HG03039 (cell line): ENCODE measurements around the gene SSBP3.
"Not testable (repeated sequence)": the region's sequence is repeated elsewhere in the genome, so short reads cannot be mapped to it uniquely, and the experiment has no call there.

Experiments used
- ATAC-seq: cut with Tn5 transposase; IDR thresholded peaks from one replicate; pipeline ENCODE4 v1.9.1; 2021; ENCODE audit warnings: mild to moderate bottlenecking, moderate library complexity; ENCODE audit not compliant: unreplicated experiment

SSBP3 gene

GRCh38 chr1:54355931-54356679 is 50.1 kb downstream of the SSBP3 start:
- no peak for ATAC-seq

GRCh38 chr1:54354899-54355298 is 51.3 kb downstream of the SSBP3 start:
- no peak for ATAC-seq

GRCh38 chr1:54353959-54354358 is 52.2 kb downstream of the SSBP3 start:
- no peak for ATAC-seq

GRCh38 chr1:54352755-54353154 is 53.4 kb downstream of the SSBP3 start:
- ATAC-seq, result no peak

- ATAC-seq, result no peak
Observed at GRCh38 chr1:54350360-54350759, 55.8 kb downstream of the SSBP3 start.

- ATAC-seq, result no peak
Observed at GRCh38 chr1:54348700-54349021, 57.5 kb downstream of the SSBP3 start.

GRCh38 chr1:54347955-54348699 is 58.1 kb downstream of the SSBP3 start:
- no peak for ATAC-seq

GRCh38 chr1:54347261-54347954 is 58.8 kb downstream of the SSBP3 start:
- ATAC-seq, result no peak

- ATAC-seq, result not testable (repeated sequence)
Observed at GRCh38 chr1:54345548-54345947, 60.6 kb downstream of the SSBP3 start.

GRCh38 chr1:54345116-54345515 is 61.1 kb downstream of the SSBP3 start:
- ATAC-seq, result no peak

GRCh38 chr1:54342742-54343687 is 63.2 kb downstream of the SSBP3 start:
- no peak for ATAC-seq

GRCh38 chr1:54342288-54342687 is 63.9 kb downstream of the SSBP3 start:
- ATAC-seq, result no peak

GRCh38 chr1:54341763-54342162 is 64.4 kb downstream of the SSBP3 start:
- ATAC-seq, result no peak

- ATAC-seq, result no peak
Observed at GRCh38 chr1:54340878-54341277, 65.3 kb downstream of the SSBP3 start.

- no peak for ATAC-seq
Observed at GRCh38 chr1:54340434-54340833, 65.8 kb downstream of the SSBP3 start.

- no peak for ATAC-seq
Observed at GRCh38 chr1:54339126-54339525, 67.1 kb downstream of the SSBP3 start.

- ATAC-seq, result no peak
Observed at GRCh38 chr1:54338464-54338863, 67.7 kb downstream of the SSBP3 start.

- ATAC-seq, result no peak
Observed at GRCh38 chr1:54337928-54338327, 68.3 kb downstream of the SSBP3 start.

- ATAC-seq, result no peak
Observed at GRCh38 chr1:54337034-54337433, 69.2 kb downstream of the SSBP3 start.

- ATAC-seq, result no peak
Observed at GRCh38 chr1:54336116-54336515, 70.1 kb downstream of the SSBP3 start.

- ATAC-seq, result no peak
Observed at GRCh38 chr1:54335755-54336108, 70.5 kb downstream of the SSBP3 start.
